Hepatocyte (in vitro differentiated cells): Measurements from ENCODE around the gene RNF2.

Experiments
- EZH2 ChIP-seq: fragments of 200-600 bp; sonication (generic); IDR thresholded peaks from 2 replicates; pipeline ENCODE4 v1.6.1; 2016; ENCODE audit warnings: antibody characterized with exemption, mild to moderate bottlenecking, borderline replicate concordance
- TF ChIP-seq, protein P1 (sequence below): fragments of 200-600 bp; sonication (generic); IDR thresholded peaks from 2 replicates; pipeline ENCODE4 v1.5.1; 2016; ENCODE audit warnings: antibody characterized with exemption, mild to moderate bottlenecking; ENCODE audit not compliant: poor library complexity

- TF ChIP-seq, protein P1, sequence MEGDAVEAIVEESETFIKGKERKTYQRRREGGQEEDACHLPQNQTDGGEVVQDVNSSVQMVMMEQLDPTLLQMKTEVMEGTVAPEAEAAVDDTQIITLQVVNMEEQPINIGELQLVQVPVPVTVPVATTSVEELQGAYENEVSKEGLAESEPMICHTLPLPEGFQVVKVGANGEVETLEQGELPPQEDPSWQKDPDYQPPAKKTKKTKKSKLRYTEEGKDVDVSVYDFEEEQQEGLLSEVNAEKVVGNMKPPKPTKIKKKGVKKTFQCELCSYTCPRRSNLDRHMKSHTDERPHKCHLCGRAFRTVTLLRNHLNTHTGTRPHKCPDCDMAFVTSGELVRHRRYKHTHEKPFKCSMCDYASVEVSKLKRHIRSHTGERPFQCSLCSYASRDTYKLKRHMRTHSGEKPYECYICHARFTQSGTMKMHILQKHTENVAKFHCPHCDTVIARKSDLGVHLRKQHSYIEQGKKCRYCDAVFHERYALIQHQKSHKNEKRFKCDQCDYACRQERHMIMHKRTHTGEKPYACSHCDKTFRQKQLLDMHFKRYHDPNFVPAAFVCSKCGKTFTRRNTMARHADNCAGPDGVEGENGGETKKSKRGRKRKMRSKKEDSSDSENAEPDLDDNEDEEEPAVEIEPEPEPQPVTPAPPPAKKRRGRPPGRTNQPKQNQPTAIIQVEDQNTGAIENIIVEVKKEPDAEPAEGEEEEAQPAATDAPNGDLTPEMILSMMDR: no peak
- no peak for TF ChIP-seq EZH2
Measured at GRCh38 chr1:185129708-185130107, 84.3 kb downstream of the RNF2 start.
